ENCODE measurements around the gene GFOD2.

DNA sequence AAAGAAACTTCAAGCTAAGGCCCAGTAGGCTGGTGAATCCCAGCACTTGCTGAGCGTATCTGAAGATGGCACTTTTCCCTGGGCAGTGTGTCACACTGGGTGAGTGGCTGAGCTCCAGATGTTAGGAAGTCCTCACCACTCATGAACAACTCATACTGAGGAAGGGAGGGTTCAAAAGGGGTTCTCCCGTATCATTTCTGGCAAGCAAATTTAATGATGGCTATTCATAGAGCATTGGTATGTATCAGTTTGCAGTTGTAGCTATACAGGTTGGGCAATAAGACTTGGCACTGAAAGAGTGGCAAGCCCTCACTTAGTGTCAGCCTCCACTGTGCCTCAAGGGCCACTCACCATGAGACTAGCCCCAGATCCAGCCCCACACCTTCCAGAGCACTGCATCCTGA lies 10.7 kb downstream of the GFOD2 start:
- TF ChIP-seq CTCF (IDR thresholded peaks at IDR 0.05), result no peak
- TF ChIP-seq EP300 (IDR thresholded peaks at IDR 0.05), result no peak
